Gastroesophageal sphincter (tissue), 3 donors: ENCODE data around the gene SSR4.

Experiments used
- EP300 ChIP-seq: sonication (generic); formaldehyde crosslinking; IDR thresholded peaks from one replicate; pipeline ENCODE4 v1.6.1; 2017; ENCODE audit warnings: antibody characterized with exemption, mild to moderate bottlenecking
- POLR2A ChIP-seq, 2 donors: fragments of 450-650 bp; IDR thresholded peaks; one replicate each; pipeline ENCODE4 v1.6.1; 2017; ENCODE audit warnings: antibody characterized with exemption in 2 of 2, mild to moderate bottlenecking in 2 of 2, moderate library complexity in 1 of 2
- TF ChIP-seq, protein P1 (sequence below), 4 experiments: fragments of 200-600 bp in 2 of 4; fragments of 450-650 bp in 2 of 4; sonication (generic) in 1 of 4; IDR thresholded peaks; one replicate each; pipeline ENCODE4 v1.5.1; 2017 to 2019; ENCODE audit warnings: antibody characterized with exemption in 4 of 4, mild to moderate bottlenecking in 2 of 4, moderate library complexity in 2 of 4

DNA sequence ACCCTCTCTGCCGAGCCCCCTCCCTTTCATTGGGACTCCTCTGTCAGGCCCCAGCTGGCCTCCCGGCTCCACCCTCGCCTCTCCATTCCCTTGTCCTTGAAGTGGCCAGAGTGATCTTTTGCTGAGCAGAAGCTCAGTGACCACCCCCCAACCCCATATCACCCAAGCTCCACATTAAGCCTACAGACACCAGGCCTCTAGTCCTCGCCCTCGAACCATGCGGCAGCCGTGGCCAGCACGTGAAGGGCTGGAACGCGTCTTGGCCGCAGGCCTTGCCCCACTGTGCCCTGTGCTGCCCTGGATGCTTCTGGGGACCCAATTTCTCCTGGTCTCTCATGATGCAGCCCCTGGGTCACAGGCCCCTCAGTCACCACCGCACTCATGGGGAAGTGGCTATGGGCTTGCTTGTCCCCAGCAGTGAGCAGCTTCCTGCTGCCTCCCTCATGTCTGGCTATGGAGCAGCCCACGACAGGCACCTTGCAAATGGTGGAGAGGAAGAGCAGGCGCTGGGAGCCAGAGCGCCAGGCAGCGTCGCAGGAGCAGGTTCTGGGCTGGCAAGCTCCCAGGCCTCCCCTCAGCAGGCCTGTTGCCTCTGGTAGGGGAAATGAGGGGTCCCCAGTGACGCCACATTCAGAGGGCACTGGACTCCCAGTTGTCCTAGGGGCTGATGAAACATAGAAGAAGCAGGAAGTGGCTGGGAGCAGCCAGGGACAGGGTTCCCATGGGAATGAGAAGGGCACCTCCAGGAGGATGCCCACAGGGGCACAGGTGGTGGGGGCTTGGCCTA, 14.4 kb upstream of the SSR4 start:
- TF ChIP-seq, protein P1, sequence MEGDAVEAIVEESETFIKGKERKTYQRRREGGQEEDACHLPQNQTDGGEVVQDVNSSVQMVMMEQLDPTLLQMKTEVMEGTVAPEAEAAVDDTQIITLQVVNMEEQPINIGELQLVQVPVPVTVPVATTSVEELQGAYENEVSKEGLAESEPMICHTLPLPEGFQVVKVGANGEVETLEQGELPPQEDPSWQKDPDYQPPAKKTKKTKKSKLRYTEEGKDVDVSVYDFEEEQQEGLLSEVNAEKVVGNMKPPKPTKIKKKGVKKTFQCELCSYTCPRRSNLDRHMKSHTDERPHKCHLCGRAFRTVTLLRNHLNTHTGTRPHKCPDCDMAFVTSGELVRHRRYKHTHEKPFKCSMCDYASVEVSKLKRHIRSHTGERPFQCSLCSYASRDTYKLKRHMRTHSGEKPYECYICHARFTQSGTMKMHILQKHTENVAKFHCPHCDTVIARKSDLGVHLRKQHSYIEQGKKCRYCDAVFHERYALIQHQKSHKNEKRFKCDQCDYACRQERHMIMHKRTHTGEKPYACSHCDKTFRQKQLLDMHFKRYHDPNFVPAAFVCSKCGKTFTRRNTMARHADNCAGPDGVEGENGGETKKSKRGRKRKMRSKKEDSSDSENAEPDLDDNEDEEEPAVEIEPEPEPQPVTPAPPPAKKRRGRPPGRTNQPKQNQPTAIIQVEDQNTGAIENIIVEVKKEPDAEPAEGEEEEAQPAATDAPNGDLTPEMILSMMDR (IDR thresholded peaks at IDR 0.05): no peak
- TF ChIP-seq EP300 (no peak), POLR2A (IDR thresholded peaks at IDR 0.05) (no peak)
